Measurements from ENCODE around the gene NRXN3. TPM values are rescaled to one million over a fixed set of nuclear protein-coding genes. Genes with fewer than 3 reads are reported as not detected.

NRXN3 gene
- total and polyA plus RNA-seq, 2 of the 4 experiments (the other 2 are of a cell fraction) = 4.8 to 25.1 TPM

DNA sequence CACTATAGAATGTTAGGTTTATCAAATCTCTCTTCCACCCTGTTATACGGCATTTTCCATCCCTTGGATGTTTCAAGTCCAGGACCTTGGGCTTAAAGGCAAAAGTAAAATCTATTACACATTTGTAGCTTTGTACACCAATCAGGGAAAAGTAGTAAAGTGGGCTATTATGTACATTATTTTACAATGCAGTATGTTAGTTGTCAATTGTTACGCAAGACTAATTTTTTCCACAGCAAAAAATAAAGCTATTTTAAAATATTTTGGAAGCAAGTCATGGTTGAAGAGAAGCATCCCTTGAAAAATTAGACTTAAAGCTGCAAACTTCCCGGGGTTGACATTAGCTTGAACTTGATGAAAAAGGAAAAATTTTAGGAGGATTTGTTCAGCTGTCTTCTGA is 1564.9 kb downstream of the NRXN3 start:
- intact Hi-C loops (cut with micrococcal nuclease) = no loop called here
- BruUV-seq (replicated peaks) = no TSS peak

More for the DNA sequence above, 1564.9 kb downstream of the NRXN3 start:
- H4K20me1 ChIP-seq (ENCODE audit: insufficient read depth, low read length) = no peaks in the 10 kb centered on the region
- H3K79me1 ChIP-seq (ENCODE audit: low read depth in 1 of 2, low read length in 2 of 2) = no peaks in the 10 kb centered on the region
- no peak overlapping the region for H2AFZ ChIP-seq (replicated peaks; ENCODE audit: low read length, poor library complexity)
- no peak overlapping the region for H2AK9ac ChIP-seq (replicated peaks; ENCODE audit: low read depth, low read length, poor library complexity)
- no peaks in the 10 kb centered on the region for H3K4me1 ChIP-seq (ENCODE audit: control insufficient read depth, insufficient read depth, low read length)
- H3K36me3 ChIP-seq (ENCODE audit: control insufficient read depth, insufficient read depth, low read length) = no peaks in the 10 kb centered on the region
- ChIA-PET CTCF (no interaction called here), POLR2A (ENCODE audit: unreplicated experiment) (no interaction called here)
- H3K56ac ChIP-seq (ENCODE audit: extremely low read depth, insufficient read depth, low read length) = no peak overlapping the region
- DNase-seq = no peak
- H3K18ac ChIP-seq (ENCODE audit: low read depth, low read length) = no peak overlapping the region
- H3K27me3 ChIP-seq (ENCODE audit: control insufficient read depth, insufficient read depth, low read length) = no peaks in the 10 kb centered on the region
- H2BK15ac ChIP-seq (ENCODE audit: low read depth, low read length) = no peak overlapping the region
- H3K23ac ChIP-seq (ENCODE audit: low read depth, low read length) = no peak overlapping the region
- H3K4me2 ChIP-seq (ENCODE audit: low read depth, low read length) = no peak overlapping the region
- no peak overlapping the region for H3K4me3 ChIP-seq (ENCODE audit: insufficient read depth, low read depth, low read length)
- H4K8ac ChIP-seq (ENCODE audit: low read depth in 2 of 2, low read length in 2 of 2) = no peak overlapping the region
- no peak overlapping the region for H2BK5ac ChIP-seq (ENCODE audit: low read depth, low read length, poor library complexity, severe bottlenecking)
- ATAC-seq (ENCODE audit: low read depth) = no peak
- peaks cover 9% of the 10 kb centered on the region for H3K9me3 ChIP-seq (ENCODE audit: control insufficient read depth, insufficient read depth, low read length)
- no peak overlapping the region for H2BK120ac ChIP-seq (ENCODE audit: low read depth, low read length)
- no peak overlapping the region for H3K4ac ChIP-seq (ENCODE audit: low read depth, low read length)
- H3K27ac ChIP-seq (ENCODE audit: insufficient read depth, low read length) = no peak overlapping the region
- no peak overlapping the region for H2BK20ac ChIP-seq (ENCODE audit: low read depth, low read length)
- H3K9me1 ChIP-seq (ENCODE audit: insufficient read depth, low read length) = no peaks in the 10 kb centered on the region
- in situ Hi-C loops (cut with MboI; ENCODE audit: low sequenced_read_pairs) = no loop called here
- peak; percentile 83 for TF ChIP-seq CEBPB (IDR thresholded peaks at IDR 0.05; ENCODE audit: low read depth, low read length)
- no peak for TF ChIP-seq RFX5 (IDR thresholded peaks at IDR 0.05; ENCODE audit: low read depth, low read length)
- no peak overlapping the region for H3K14ac ChIP-seq (replicated peaks; ENCODE audit: low read depth, low read length)
- H2AK5ac ChIP-seq (ENCODE audit: low read depth, low read length) = no peak overlapping the region
- no peak overlapping the region for H3K9ac ChIP-seq (ENCODE audit: low read depth, low read length)
- no peak overlapping the region for H4K91ac ChIP-seq (ENCODE audit: insufficient read depth, low read depth, low read length)
- no CpG with 5 or more reads among the region's 3 CpGs for WGBS, 2 experiments (ENCODE audit: extremely low coverage in 2 of 2, insufficient read length in 1 of 2)
- H4K5ac ChIP-seq (ENCODE audit: low read depth, low read length) = no peak overlapping the region
- dilution Hi-C loops (cut with HindIII; ENCODE audit: low sequenced_read_pairs, unreplicated experiment) = no loop called here

Measured in IMR-90 (cell line).